Panc1 (cell line): Measurements from ENCODE around the gene CHRNA1. TPM values are rescaled to one million over a fixed set of nuclear protein-coding genes. Genes with fewer than 3 reads are reported as not detected.

Experiments
- ATAC-seq: fragments of 200-7000 bp; cut with Tn5 transposase; 2 replicates; pipeline ENCODE4 v1.9.1; 2020; ENCODE audit warnings: mild to moderate bottlenecking, moderate library complexity
- BruUV-seq: library from RNA; stranded (reverse); fragments of 400-500 nt; replicated peaks from 2 replicates; lab custom pipeline; 2021; lab: Mats Ljungman, UMichigan
- CTCF ChIA-PET: fragments of 300-600 bp; sonication (Branson Sonifier 250); formaldehyde crosslinking; loops from one replicate; lab custom pipeline; 2022; ENCODE audit warnings: antibody characterized with exemption; lab: Charles Lee
- POLR2A ChIA-PET: fragments of 300-600 bp; sonication (Branson Sonifier 250); formaldehyde crosslinking; loops from one replicate; lab custom pipeline; 2022; ENCODE audit warnings: antibody characterized with exemption; lab: Charles Lee
- DNase-seq: peaks from one replicate; pipeline ENCODE4 v3.0.0-alpha.2; 2010; ENCODE audit warnings: low read depth, low spot score
- H3K27ac ChIP-seq: 2 replicates; pipeline ENCODE4 v1.5.1; 2011; ENCODE audit warnings: mild to moderate bottlenecking, low read length, inconsistent platforms
- H3K27me3 ChIP-seq: fragments of 200-500 bp; sonication (Bioruptor generic); 2 replicates; pipeline ENCODE4 v1.6.0; 2014; ENCODE audit warnings: low read length, inconsistent platforms; ENCODE audit not compliant: control insufficient read depth, insufficient read depth
- H3K36me3 ChIP-seq: fragments of 200-500 bp; sonication (Bioruptor generic); 2 replicates; pipeline ENCODE4 v1.5.1; 2014; ENCODE audit warnings: inconsistent platforms, mild to moderate bottlenecking, low read length, moderate library complexity; ENCODE audit not compliant: control insufficient read depth, insufficient read depth
- H3K4me1 ChIP-seq: 2 replicates; pipeline ENCODE4 v1.5.1; 2011; ENCODE audit warnings: inconsistent platforms, mild to moderate bottlenecking, low read length, moderate library complexity; ENCODE audit not compliant: control insufficient read depth, insufficient read depth
- H3K4me3 ChIP-seq, 2 experiments: 2 replicates each; pipeline ENCODE4 v1.5.1; 2011 to 2012; ENCODE audit warnings: low read depth in 2 of 2, low read length in 2 of 2, mild to moderate bottlenecking in 2 of 2, inconsistent platforms in 1 of 2, moderate library complexity in 1 of 2
- H3K9me3 ChIP-seq: fragments of 200-500 bp; sonication (Bioruptor generic); 2 replicates; pipeline ENCODE4 v1.5.1; 2014; ENCODE audit warnings: low read depth, mild to moderate bottlenecking, inconsistent platforms, low read length, moderate library complexity; ENCODE audit not compliant: control insufficient read depth, insufficient read depth
- CTCF ChIP-seq: fragments of 450-650 bp; IDR thresholded peaks from 2 replicates; pipeline ENCODE4 v1.5.1; 2017; ENCODE audit warnings: mild to moderate bottlenecking
- POLR2AphosphoS5 ChIP-seq: IDR thresholded peaks from 2 replicates; pipeline ENCODE4 v1.6.1; 2012; ENCODE audit warnings: mild to moderate bottlenecking, low read depth, low read length, moderate library complexity
- REST ChIP-seq, 2 experiments: IDR thresholded peaks; 2 replicates each; pipeline ENCODE4 v1.6.1; 2011 to 2012; ENCODE audit warnings: low read depth in 2 of 2, control low read depth in 1 of 2, low read length in 1 of 2, mild to moderate bottlenecking in 1 of 2, moderate library complexity in 1 of 2; ENCODE audit not compliant: insufficient read depth in 1 of 2
- SIN3A ChIP-seq: IDR thresholded peaks from 2 replicates; pipeline ENCODE4 v1.6.1; 2012; ENCODE audit warnings: low read depth, mild to moderate bottlenecking, low read length, moderate library complexity, borderline replicate concordance; ENCODE audit not compliant: insufficient read depth
- TCF7L2 ChIP-seq: IDR thresholded peaks from 2 replicates; pipeline ENCODE4 v1.6.1; 2011; ENCODE audit warnings: mild to moderate bottlenecking, low read depth, low read length, inconsistent platforms
- in situ Hi-C: cut with HindIII; loops from 2 replicates; pipeline ENCODE4 v1.10.0; 2016; ENCODE audit warnings: low sequenced_read_pairs, low pct_unique_long_range_greater_than_20kb
- intact Hi-C: fragments of 100-400 bp; cut with micrococcal nuclease; formaldehyde crosslinking; loops from one replicate; pipeline ENCODE4 v1.10.0; 2022; ENCODE audit not compliant: unreplicated experiment
- total RNA-seq: library from RNA; stranded (reverse); gene quantifications from one replicate; pipeline ENCODE4 v1.2.1, GENCODE V29; 2021; ENCODE audit not compliant: unreplicated experiment

CHRNA1 gene
- total RNA-seq, 1 experiment from 2014 or later, result not detected

- H3K27ac ChIP-seq, result no peak overlapping the region
- BruUV-seq, result no TSS peak
- ATAC-seq, result no peak
These were observed 34.5 kb upstream of the CHRNA1 start for GRCh38 chr2:174798801-174799200.

DNA sequence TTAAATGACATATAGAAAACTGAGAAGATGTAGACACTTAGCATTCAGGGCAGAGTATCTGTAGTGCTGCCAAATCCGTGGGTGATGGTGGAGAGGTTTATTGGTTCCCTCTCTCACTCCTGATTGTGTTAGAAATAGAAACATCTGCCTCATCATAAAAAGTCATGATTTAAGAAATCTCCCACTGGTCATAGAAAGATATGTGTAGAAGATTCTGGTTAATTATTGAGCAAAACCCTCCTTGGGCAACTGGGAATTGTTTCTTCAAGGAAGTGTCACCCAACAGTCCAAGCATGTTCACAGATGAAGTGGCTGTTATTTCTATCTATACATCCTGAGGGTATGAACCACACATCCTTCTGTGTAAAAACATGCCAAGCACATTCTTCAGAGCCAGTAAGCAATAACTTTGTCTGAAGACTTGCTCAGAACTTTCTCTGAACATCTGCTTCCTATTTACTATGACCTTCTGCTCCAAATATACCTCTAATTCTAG is 33.6 kb upstream of the CHRNA1 start:
- Histone ChIP-seq H3K4me1 (no peaks in the 10 kb centered on the region), H3K27ac (no peak overlapping the region), H3K36me3 (no peaks in the 10 kb centered on the region; the same call in none of the 2 replicates), H3K27me3 (no peaks in the 10 kb centered on the region), H3K4me3 (no peak overlapping the region), H3K9me3 (no peaks in the 10 kb centered on the region)
- POLR2A ChIA-PET, result no interaction called here
- TF ChIP-seq SIN3A, result no peak
- no peak for TF ChIP-seq POLR2AphosphoS5
- TF ChIP-seq TCF7L2, result no peak
- no peak for TF ChIP-seq CTCF
- no peak for TF ChIP-seq REST (IDR thresholded peaks at IDR 0.05; ENCODE audit: insufficient read depth in 1 of 2, low read depth in 2 of 2, low read length in 1 of 2)
- no TSS peak for BruUV-seq
- intact Hi-C loops (no loop called here), in situ Hi-C loops (loop anchor here (25.0 kb wide), 1 partner anchor 164 kb away; no protein-coding TSS in a partner anchor)
- CTCF ChIA-PET, result no interaction called here
- DNase-seq (no peak), ATAC-seq (no peak)

More at GRCh38 chr2:174798801-174799200, 34.5 kb upstream of the CHRNA1 start:
- no peaks in the 10 kb centered on the region for H3K4me1 ChIP-seq
- ChIA-PET CTCF (no interaction called here), POLR2A (no interaction called here)
- intact Hi-C loops, result no loop called here
- no peak overlapping the region for H3K4me3 ChIP-seq
- DNase-seq, result no peak
- no peaks in the 10 kb centered on the region for H3K9me3 ChIP-seq
- TF ChIP-seq CTCF, result no peak
- no peak for TF ChIP-seq SIN3A
- no peak for TF ChIP-seq TCF7L2
- no peak for TF ChIP-seq POLR2AphosphoS5
- TF ChIP-seq REST (IDR thresholded peaks at IDR 0.05; ENCODE audit: insufficient read depth in 1 of 2, low read depth in 2 of 2, low read length in 1 of 2), result no peak
- in situ Hi-C loops, result loop anchor here (25.0 kb wide), 1 partner anchor 164 kb away; no protein-coding TSS in a partner anchor
- no peaks in the 10 kb centered on the region for H3K27me3 ChIP-seq
- no peaks in the 10 kb centered on the region; the same call in none of the 2 replicates for H3K36me3 ChIP-seq
